ENCODE data around the gene IMMP2L.
"Not testable (repeated sequence)": the region's sequence is repeated elsewhere in the genome, so short reads cannot be mapped to it uniquely, and the experiment has no call there.

The IMMP2L gene

DNA sequence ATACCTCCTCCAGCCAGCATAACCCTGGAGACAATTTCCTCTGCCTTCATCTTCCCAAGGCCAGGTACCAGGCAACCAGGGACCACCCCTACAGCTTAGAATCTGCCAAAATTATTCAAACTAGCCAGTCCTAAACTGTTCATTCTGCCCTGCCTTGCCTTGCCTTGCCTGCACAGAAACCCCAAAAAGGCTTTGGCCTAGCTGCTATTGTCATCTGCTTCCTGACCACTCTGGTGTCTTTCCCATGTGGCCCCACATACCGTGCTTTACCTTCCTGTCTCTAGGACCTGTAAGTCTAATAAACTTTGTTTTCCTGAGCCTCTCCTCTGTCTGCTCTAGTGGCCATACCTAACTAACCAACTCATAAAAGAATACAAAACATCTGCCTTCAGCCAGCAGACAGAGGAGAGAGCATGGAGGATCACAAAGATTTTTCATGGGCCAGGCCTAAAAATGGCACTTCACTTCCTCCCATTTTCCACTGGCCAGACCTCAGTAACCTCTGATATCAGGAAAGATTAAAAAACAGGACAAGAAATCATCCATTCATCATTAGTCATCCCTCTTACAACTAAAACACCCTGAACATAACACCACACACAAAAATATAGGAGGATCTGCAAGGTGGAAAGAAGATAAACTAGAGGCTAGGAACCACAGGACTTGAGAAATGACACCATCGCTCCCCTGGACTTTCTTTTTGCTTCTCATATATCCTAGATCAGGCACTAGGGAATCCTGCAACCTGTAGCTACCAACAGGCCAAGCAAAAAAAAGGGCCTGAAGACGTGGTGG lies 51.5 kb downstream of the IMMP2L start:
- no peak for DNase-seq (ENCODE audit: low read depth in 2 of 3, low spot score in 2 of 3)

DNA sequence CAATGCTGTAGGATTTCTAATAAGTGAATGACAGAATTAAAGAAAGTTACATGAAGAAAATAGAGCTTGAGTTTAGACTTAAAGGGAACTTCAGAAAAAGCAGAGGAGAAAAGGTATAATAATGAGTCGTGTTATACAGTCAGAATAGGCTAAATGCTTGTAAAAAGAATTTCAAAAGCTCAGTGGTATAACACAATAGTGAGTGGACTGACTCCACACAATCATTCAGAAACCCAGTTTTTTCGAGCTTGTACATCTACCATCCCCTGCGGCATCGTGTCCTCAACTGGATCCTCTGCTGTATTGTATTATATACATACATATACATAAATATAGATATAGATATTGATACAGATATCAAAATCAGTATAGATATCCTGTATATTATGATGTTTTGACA lies 52.2 kb downstream of the IMMP2L start:
- no peak for DNase-seq (ENCODE audit: low read depth in 2 of 3, low spot score in 2 of 3)

DNA sequence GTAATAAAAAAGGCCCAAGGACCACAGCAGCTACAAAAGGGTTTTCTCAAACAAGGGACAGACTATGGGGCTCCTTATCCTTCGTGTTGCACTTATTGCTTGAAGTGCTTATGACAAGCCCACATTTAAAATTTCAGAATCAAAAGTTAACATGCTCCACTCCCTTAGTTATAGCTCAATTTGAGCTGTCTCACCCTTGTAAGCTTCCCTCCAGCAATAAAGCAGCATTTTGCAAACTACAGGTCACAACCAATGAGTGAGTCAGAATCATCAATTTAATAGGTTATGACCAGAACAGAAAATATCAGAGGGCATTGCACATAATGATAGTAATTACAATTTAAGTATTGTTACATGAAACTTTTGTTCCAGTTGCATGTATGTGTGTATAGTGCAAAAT lies 53.0 kb downstream of the IMMP2L start:
- no peak for DNase-seq (ENCODE audit: low read depth in 2 of 3, low spot score in 2 of 3)

DNA sequence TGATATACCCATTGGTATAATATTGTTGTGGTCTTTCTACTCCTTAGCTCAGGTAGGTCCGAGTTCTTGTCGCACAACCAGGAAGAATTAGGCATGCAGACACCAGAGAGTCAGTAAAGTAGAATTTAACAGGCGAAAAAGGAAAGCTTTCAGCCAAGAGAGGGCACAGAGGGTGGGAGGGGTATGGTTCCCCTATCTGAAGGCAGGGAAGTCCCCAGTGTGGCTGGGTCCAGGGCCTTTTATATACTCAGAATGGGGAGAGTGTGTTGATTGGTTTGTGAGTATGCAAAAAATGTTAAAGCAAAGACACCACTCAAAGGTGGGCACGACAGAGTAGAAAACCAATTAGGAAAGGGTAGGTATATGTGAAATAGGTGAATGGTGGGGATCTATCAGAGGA lies 53.9 kb downstream of the IMMP2L start:
- no peak for DNase-seq (ENCODE audit: low read depth in 2 of 3, low spot score in 2 of 3)

DNA sequence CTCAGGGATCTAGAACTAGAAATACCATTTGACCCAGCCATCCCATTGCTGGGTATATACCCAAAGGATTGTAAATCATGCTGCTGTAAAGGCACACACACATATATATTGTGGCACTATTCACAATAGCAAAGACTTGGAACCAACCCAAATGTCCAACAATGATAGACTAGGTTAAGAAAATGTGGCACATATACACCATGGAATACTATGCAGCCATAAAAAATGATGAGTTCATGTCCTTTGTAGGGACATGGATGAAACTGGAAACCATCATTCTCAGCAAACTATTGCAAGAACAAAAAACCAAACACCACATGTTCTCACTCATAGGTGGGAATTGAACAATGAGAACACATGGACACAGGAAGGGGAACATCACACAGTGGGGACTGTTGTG lies 56.9 kb downstream of the IMMP2L start:
- DNase-seq (ENCODE audit: low read depth in 2 of 3, low spot score in 2 of 3), result not testable (repeated sequence)

DNA sequence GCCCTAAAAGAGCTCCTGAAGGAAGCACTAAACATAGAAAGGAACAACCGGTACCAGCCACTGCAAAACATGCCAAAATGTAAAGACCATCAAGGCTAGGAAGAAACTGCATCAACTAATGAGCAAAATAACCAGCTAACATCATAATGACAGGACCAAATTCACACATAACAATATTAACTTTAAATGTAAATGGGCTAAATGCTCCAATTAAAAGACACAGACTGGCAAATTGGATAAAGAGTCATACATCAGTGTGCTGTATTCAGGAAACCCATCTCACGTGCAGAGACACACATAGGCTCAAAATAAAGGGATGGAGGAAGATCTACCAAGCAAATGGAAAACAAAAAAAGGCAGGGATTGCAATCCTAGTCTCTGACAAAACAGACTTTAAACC lies 60.5 kb downstream of the IMMP2L start:
- not testable (repeated sequence) for DNase-seq (ENCODE audit: low read depth in 2 of 3, low spot score in 2 of 3)

DNA sequence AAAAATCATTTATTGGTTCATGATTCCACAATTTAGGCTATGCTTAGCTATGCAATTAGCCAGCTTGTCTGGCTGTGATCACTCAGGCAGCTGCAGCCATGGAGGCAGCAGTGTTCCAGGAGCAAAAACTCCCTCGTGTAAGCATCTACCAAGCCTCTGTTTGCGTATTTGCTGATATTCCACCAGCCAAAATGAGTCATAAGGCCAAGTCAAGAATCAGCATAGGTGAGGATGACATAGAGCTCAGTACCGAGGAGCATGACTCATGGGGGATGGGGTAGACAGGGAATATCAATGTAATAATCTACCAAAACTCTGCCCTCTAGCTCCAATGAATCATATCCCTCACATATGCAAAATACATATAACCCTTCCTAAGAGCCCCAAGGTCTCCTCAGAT lies 63.3 kb downstream of the IMMP2L start:
- no peak for DNase-seq (ENCODE audit: low read depth in 2 of 3, low spot score in 2 of 3)

DNA sequence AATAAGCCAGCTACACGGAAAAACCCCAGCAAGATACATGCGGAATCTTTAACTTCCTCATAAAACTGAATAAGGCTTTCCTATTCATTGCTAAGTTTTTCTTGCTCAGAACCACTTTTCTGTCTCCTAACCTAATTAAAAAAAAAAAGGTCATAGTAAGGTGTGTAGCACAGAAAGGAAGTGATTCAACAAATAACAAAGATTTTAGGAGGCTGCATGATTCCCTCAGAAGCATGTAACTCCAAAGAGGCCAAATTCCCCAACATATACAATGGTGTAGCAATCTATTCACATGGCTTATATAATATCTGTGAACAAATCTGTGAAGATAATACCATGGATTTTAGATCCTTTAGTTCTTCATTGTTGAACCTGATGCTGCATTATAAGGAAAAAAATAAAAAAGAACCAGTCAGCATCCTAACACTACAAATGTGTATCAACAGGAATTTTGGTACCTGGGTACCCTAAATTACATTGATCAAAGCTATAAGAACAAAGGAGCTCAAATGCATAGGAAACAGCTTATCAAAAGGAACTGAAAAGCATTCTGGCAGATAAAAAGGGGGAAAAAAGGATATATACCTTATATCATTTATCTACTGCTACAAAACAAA lies 63.8 kb downstream of the IMMP2L start:
- DNase-seq (ENCODE audit: low read depth in 2 of 3, low spot score in 2 of 3), result no peak

DNA sequence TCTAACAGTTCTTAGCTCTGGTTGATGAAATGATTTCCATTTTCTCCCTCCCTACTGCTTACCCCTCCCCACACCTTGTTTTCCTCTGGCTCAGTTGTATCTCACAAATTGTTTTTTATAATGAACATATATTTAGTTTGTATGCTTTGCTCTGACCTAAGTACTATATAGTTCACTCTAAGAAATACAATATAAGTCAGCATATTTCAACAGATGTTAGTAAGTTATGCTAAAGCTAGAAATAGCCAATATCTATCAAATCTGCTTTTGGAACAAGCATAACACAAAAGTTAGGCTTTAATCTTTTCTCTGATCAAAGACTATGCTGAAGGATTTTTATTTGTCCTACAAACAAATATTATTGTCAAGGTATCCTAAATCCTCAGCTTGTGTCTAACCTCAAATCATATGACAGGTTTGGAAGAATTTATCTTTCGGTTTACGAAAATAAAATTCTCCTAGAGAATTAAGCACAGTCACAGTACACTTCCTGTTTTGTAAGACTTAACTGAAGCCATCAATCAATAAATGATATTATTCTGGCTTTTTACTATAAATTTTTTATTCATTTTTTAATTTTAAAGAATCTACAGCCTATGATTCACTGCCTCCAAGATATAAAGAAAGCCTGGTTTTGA lies 67.0 kb downstream of the IMMP2L start:
- DNase-seq (ENCODE audit: low read depth in 2 of 3, low spot score in 2 of 3), result no peak

DNA sequence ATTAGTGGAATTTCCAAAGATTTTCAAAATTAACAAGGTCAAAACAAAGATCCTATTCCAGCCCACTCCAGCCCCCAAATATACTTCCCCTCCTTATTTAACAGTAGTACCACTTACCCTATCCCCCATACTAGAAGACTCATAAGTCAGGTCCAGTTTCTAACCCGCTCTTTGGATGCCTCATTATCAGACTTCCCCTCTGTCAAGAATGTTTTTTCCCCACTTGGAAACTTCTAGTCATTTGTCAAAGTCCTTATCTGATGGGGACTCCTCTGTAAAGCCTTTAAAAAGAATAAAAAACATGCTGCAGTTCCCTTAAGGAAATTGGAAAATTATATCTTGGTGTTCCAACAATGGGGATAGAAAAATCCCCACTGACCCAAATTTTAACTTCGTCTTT lies 70.1 kb downstream of the IMMP2L start:
- DNase-seq (ENCODE audit: low read depth in 2 of 3, low spot score in 2 of 3), result no peak

DNA sequence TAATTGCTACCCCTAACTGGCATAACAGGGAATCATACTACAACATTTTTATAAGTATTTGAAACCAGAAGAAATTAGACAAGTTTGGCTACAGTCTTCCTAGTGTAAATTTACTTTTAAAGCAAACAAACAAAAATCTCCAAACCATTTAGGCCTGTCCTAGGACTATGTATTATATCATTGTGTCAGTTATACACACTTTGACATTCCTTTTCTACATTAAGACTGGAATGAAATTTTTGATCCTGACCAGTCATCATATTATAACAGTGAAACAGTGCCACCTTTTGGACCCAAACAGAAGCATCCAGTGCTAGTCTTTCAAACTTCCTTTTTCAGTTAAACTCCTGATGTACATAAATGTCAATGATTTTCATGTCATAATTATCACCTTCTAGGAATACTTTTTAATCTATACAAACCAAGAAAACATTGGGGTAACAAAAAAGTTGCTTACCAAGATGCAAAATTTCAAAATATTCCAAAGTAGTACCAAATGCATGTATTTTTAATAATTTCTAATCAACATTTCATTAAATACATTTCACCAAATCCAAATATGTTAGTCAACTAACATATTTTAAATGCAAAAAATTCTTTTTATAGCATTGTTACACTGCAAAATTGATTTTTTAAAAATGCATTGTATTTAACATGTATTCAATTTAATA lies 75.7 kb downstream of the IMMP2L start:
- no peak for DNase-seq (ENCODE audit: low read depth in 2 of 3, low spot score in 2 of 3)

DNA sequence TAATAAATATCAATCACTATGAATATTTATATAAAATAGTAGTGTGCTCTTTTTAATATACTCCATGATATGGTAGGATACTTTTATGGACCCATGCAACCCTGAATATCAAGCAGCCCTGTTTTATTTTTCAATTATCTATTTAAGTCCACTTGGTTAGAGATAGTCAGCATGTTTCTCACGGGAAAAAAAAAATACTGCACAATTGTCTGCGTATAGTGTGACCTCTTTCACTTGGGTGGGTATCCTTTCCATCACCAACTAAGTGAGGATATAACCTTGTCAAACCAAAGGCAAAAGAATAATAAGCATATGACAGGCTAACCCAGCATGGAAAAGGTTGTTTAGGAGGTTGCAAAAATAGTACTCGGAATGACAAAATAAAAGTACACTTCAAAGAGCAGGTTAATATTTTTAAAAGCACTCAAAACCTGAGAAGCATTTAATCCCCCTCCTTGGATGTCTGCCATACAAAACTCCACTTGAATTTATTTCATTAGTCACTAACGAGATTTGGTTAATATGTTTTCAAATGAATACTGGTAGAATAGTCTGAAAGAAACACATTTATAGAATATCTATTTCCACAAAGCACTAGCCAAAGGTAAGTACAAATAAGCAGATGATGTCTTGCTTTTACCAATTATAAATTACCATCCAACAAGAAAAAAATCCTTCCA lies 76.5 kb downstream of the IMMP2L start:
- DNase-seq (ENCODE audit: low read depth in 2 of 3, low spot score in 2 of 3), result no peak

DNA sequence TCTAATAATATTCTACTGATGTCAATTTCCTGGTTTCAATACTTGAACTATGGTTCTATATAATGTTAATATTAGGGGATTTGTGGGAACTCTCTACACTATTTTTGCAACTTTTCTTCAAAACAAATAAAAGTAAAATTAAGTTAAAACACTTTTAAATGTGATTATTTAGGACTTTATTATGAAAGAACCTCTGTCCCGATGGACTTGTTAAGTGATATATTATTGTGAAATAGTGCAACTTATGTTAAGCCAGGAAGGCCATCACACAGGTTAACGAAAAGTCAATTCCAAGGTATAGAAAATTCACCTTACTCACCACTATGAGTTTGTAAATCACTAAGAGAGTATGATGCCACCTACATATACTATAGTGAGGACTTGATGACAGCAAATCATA lies 79.2 kb downstream of the IMMP2L start:
- no peak for DNase-seq (ENCODE audit: low read depth in 2 of 3, low spot score in 2 of 3)

DNA sequence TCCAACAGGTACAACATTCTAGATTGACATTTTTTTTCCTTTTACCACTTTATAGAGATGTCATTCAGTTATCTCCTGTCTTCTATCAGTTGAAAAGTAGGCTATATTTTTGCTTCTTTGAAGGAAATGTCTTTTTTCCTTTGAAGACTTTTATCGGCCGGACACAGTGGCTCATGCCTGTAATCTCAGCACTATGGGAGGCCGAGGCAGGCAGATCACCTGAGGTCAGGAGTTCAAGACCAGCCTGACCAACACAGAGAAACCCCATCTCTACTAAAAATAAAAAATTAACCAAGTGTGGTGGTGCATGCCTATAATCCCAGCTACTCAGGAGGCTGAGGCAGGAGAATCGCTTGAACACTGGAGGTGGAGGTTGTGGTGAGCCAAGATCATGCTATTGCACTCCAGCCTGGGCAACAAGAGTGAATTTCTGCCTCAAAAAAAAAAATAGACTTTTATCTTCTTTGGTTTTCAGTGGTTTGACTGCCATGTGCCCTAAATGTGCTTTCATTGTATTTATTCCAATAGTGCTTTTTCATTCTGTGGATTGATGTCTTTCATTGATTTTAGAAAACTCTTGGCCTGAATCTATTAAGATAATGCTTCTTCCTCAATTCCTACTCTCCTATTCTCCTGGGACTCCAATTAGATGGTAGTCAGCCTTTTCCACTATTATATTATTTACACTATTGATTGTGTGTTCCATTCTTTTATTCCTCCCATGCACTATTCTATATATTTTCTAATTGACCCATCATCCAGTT lies 84.6 kb downstream of the IMMP2L start:
- DNase-seq (ENCODE audit: low read depth in 2 of 3, low spot score in 2 of 3), result no peak

DNA sequence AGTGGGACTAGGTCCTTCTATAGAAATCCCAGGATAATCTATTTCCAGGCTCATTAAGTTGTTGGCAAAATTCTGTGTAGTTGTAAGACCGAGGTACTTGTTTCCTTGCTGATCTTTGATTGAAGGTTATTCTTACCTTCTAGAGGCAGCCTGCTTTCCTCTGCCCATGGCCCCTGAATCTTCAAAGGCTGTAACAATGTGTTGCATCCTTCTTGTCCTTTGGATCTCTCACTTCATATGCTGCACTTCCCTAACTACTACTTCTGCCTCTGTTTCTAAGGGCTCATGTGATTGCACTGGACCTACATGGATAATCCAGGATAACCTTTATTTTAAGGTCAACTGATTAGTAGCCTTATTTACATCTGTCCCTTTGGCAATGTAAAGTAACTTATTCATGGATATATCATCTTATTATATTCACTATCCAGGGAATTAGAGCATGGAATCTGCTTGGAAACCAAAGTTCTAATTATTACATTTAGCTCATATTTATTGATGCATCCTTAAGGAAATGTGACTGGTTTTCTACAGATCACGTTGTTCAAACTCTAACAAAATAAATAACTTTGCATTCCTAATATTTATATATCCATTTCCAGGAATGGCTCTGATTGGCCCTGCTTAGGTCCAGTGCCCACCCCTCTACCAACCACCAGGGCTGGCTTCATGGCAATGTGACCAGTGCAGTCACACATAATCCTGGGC lies 85.6 kb downstream of the IMMP2L start:
- no peak for DNase-seq (ENCODE audit: low read depth in 2 of 3, low spot score in 2 of 3)

DNA sequence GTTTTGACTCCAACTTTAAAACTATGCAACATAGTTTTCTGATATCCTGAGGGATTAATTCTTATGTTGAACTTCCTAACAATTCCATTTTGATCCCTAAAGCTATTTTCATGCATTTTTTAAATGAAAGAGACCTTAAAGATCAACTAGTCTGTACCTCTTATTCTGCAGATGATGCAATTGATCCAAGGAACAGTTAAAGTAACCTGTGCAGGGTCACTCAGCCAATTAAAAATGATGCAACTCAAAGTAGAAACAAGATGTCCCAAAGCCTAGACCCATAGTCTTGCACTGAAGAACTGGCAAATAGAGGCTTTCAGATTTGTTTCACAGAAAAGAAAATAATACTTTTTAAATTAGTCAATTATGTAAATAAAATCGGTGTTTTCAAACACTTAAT lies 86.3 kb downstream of the IMMP2L start:
- DNase-seq (ENCODE audit: low read depth in 2 of 3, low spot score in 2 of 3), result no peak

DNA sequence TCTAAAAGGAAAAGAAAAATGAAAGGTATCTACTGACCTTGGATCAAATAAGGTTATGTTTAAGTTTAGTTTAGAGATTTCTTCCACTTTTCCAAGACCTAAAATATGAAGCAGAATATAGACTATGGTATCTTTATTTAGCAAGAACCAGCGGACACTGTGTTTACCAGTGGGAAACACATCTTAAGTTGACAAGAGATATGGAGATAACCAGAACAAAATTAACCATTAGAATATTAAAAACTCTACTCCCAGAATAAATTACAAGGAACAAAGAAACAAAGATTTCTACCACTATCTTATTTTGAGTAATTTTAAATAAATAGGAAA lies 86.9 kb downstream of the IMMP2L start:
- DNase-seq (ENCODE audit: low read depth in 2 of 3, low spot score in 2 of 3), result no peak

DNA sequence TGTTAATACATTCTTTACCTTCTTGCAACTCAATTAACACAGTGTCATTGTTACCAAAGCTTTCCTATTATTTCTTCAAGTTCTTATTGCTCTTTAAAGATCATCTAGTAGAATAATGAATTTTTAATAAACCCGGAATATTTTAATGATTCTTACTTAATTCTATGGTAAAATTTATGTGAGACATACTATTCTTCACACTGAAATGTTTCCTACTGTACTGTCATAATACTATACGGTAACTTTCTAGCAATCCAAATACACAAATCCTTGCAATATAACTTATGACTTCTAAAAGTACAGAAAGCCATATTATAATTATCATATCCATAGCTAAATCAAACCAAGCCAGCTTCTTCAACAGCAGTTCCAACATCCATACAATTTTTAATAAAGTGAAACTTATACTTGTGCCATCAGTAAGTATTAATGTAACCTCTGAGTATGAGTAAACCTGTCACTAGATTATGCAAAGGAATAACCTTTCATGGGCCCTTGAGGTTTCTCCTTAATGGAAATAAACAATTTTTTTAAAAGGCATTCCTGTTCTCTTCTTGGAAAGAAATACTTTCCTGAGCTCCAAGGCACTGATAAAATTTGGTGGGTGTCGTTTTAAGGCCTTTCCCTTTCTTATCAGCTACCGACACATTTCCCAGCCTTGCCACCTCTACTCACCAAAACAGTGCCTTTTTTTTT lies 87.4 kb downstream of the IMMP2L start:
- no peak for DNase-seq (ENCODE audit: low read depth in 2 of 3, low spot score in 2 of 3)

DNA sequence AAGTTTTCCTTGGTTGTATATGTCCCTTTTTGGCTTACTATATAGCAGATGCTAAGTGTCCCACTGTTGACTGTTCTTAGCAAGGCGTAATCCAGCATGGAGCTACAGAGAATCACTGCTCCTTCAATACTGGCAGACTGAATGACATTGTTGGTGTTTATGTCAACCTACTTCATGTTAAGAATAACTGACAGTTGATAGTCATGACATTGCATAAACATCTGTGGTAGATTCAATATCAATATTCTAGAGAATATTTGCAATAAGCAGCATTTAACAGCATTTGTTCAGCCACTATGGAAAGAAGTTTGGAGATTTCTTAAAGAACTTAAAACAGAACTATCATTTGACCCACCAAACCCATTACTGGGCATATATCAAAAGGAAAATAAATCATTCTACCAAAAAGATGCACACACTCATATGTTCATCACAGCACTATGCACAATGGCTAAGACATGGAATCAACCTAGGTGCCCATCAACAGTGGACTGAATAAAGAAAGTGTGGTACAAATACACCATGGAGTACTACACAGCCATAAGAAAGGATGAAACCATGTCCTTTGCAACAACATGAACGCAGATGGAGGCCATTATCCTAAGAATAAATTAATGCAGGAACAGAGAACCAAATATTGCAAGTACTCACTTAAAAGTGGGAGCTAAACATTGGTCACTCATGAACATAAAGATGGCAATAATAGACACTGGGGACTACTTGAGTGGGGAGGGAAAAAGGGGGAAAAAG lies 88.7 kb downstream of the IMMP2L start:
- no peak for DNase-seq (ENCODE audit: low read depth in 2 of 3, low spot score in 2 of 3)

Measured in activated CD8-positive, alpha-beta memory T cell treated with anti-CD3 and anti-CD28 coated beads for 48 hours (primary cell).